Measurements from ENCODE around the gene MT1G.

Gene MT1G

DNA sequence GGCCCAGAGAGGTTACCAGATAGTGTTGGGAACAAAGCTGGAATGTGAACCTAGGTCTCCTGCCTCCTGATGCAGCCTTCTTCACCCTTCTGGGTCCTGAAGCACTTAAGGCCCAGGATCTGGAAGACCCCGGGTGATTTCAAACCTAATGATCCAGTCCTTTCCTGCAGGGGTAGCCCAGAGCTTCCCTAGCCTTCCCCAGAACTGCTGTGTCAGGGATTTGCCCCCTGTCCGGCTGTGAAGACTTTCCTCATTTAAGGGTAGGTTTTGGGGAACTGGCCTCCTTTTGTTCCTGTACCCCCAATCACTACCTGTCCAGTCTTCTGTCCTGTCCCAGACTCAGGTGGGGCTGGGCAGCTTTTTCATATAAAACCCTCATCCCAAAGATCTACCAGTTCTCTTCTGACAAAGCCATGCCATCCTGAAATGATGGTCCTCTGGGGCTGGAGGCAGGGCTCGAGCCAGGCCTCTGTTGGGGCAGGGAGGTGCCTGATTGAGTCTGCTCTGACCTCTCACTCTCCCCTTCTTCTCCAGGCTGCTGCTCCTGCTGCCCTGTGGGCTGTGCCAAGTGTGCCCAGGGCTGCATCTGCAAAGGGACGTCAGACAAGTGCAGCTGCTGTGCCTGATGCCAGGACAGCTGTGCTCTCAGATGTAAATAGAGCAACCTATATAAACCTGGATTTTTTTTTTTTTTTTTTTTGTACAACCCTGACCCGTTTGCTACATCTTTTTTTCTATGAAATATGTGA lies 15.7 kb upstream of the MT1G start:
- Histone ChIP-seq H3K4me2 (ENCODE audit: low read length) (no peak overlapping the region), H3F3A (ENCODE audit: control insufficient read depth, insufficient read depth) (no peaks in the 10 kb centered on the region), H3K9me3 (ENCODE audit: control insufficient read depth, insufficient read depth, low read length) (no peaks in the 10 kb centered on the region), H3K4me3 (ENCODE audit: low read length) (no peak overlapping the region), H3K27ac (ENCODE audit: low read depth, low read length) (no peak overlapping the region), H3K27me3 (ENCODE audit: control insufficient read depth, low read length) (peaks cover 19% of the 10 kb centered on the region), H3K9me2 (replicated peaks; ENCODE audit: control insufficient read depth, low read length) (no peaks in the 10 kb centered on the region), H3K36me3 (ENCODE audit: control insufficient read depth, low read length) (no peaks in the 10 kb centered on the region), H3K4me1 (ENCODE audit: control insufficient read depth, low read length) (peaks cover 14% of the 10 kb centered on the region), H3K79me2 (ENCODE audit: control insufficient read depth, low read length) (no peaks in the 10 kb centered on the region), H4K20me1 (ENCODE audit: control insufficient read depth, insufficient read depth, low read depth, low read length) (no peaks in the 10 kb centered on the region)
- TF ChIP-seq EZH2phosphoT487 (IDR thresholded peaks at IDR 0.05; ENCODE audit: borderline replicate concordance, low read length): no peak
- TF ChIP-seq, protein P1, sequence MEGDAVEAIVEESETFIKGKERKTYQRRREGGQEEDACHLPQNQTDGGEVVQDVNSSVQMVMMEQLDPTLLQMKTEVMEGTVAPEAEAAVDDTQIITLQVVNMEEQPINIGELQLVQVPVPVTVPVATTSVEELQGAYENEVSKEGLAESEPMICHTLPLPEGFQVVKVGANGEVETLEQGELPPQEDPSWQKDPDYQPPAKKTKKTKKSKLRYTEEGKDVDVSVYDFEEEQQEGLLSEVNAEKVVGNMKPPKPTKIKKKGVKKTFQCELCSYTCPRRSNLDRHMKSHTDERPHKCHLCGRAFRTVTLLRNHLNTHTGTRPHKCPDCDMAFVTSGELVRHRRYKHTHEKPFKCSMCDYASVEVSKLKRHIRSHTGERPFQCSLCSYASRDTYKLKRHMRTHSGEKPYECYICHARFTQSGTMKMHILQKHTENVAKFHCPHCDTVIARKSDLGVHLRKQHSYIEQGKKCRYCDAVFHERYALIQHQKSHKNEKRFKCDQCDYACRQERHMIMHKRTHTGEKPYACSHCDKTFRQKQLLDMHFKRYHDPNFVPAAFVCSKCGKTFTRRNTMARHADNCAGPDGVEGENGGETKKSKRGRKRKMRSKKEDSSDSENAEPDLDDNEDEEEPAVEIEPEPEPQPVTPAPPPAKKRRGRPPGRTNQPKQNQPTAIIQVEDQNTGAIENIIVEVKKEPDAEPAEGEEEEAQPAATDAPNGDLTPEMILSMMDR (IDR thresholded peaks at IDR 0.05; ENCODE audit: low read depth, low read length, poor library complexity, severe bottlenecking): no peak

- no peak overlapping the region for H3K27ac ChIP-seq (ENCODE audit: low read depth, low read length)
- TF ChIP-seq, protein P1 (IDR thresholded peaks at IDR 0.05; ENCODE audit: low read depth, low read length, poor library complexity, severe bottlenecking): no peak
- no peak for TF ChIP-seq EZH2phosphoT487 (IDR thresholded peaks at IDR 0.05; ENCODE audit: borderline replicate concordance, low read length)
- no peaks in the 10 kb centered on the region for H3K36me3 ChIP-seq (ENCODE audit: control insufficient read depth, low read length)
Observed at GRCh38 chr16:56682703-56683397, 15.0 kb upstream of the MT1G start.

DNA sequence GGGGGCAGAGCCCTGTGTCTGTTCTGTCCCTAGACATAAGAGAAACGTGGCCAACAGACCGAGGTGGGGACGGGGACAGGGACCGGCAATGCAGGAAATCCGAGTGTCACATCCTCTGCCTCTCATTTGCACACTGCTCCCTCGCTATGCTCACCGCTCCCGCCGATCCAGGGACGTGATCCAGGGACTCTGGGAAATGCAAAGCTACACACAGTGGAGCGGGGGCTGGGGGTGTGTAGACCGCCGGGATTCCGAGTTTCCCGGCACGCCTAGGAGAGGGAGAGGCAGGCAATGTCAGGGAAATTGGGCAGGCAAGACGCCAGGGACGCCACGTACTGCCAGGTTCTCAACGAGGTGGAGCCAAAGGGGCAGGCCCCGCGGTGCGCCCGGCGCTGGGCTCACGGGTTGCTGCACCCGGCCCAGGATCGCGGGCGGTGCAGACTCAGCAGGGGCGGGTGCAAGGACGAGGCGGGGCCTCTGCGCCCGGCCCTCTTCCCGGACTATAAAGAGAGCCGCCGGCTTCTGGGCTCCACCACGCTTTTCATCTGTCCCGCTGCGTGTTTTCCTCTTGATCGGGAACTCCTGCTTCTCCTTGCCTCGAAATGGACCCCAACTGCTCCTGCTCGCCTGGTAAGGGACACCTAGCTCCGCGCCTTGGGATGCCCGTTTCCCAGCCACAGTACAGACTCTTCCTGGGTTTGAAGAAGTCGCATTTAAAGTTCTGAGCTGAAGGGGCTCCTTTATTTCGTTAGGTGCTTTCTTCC lies 14.3 kb upstream of the MT1G start, which contains the start of gene MT1X:
TSS of gene MT1X (plus strand) at position 532 of the 764 bp plus-strand sequence. CDS start at position 603, 71 bp downstream.
- Histone ChIP-seq H3K27ac (ENCODE audit: low read depth, low read length) (no peak within 1 kb of the TSS), H3K4me1 (ENCODE audit: control insufficient read depth, low read length) (peaks cover 14% of the 10 kb centered on the region), H3K79me2 (ENCODE audit: control insufficient read depth, low read length) (no peaks in the 10 kb centered on the region), H3K9me3 (ENCODE audit: control insufficient read depth, insufficient read depth, low read length) (no peaks in the 10 kb centered on the region), H4K20me1 (ENCODE audit: control insufficient read depth, insufficient read depth, low read depth, low read length) (no peaks in the 10 kb centered on the region), H3K4me3 (ENCODE audit: low read length) (peak within 1 kb of the TSS; percentile 71), H3F3A (ENCODE audit: control insufficient read depth, insufficient read depth) (no peaks in the 10 kb centered on the region), H3K27me3 (ENCODE audit: control insufficient read depth, low read length) (peaks cover 14% of the 10 kb centered on the region), H3K36me3 (ENCODE audit: control insufficient read depth, low read length) (no peaks in the 10 kb centered on the region), H3K9me2 (replicated peaks; ENCODE audit: control insufficient read depth, low read length) (no peaks in the 10 kb centered on the region), H3K4me2 (ENCODE audit: low read length) (peak within 1 kb of the TSS; percentile 78)
- TF ChIP-seq, protein P1 (IDR thresholded peaks at IDR 0.05; ENCODE audit: low read depth, low read length, poor library complexity, severe bottlenecking): no peak
- no peak for TF ChIP-seq EZH2phosphoT487 (IDR thresholded peaks at IDR 0.05; ENCODE audit: borderline replicate concordance, low read length)

More at GRCh38 chr16:56682703-56683397, 15.0 kb upstream of the MT1G start:
- Histone ChIP-seq H3K9me2 (replicated peaks; ENCODE audit: control insufficient read depth, low read length) (no peaks in the 10 kb centered on the region), H3F3A (ENCODE audit: control insufficient read depth, insufficient read depth) (no peaks in the 10 kb centered on the region), H4K20me1 (ENCODE audit: control insufficient read depth, insufficient read depth, low read depth, low read length) (no peaks in the 10 kb centered on the region), H3K4me2 (ENCODE audit: low read length) (peak overlapping the region; percentile 78), H3K79me2 (ENCODE audit: control insufficient read depth, low read length) (no peaks in the 10 kb centered on the region), H3K4me1 (ENCODE audit: control insufficient read depth, low read length) (peaks cover 14% of the 10 kb centered on the region), H3K9me3 (ENCODE audit: control insufficient read depth, insufficient read depth, low read length) (no peaks in the 10 kb centered on the region), H3K27me3 (ENCODE audit: control insufficient read depth, low read length) (peaks cover 18% of the 10 kb centered on the region), H3K4me3 (ENCODE audit: low read length) (peak overlapping the region; percentile 71)
